Measurements from ENCODE around the gene FOXA2. TPM values are rescaled to one million over a fixed set of nuclear protein-coding genes. Genes with fewer than 3 reads are reported as not detected.

Gene FOXA2
- total and polyA plus RNA-seq, 9 of the 15 experiments (the other 6 are each of a cell fraction or from before 2014, with no cell fraction given) = 0.10 to 1.0 (median 0.25) TPM

DNA sequence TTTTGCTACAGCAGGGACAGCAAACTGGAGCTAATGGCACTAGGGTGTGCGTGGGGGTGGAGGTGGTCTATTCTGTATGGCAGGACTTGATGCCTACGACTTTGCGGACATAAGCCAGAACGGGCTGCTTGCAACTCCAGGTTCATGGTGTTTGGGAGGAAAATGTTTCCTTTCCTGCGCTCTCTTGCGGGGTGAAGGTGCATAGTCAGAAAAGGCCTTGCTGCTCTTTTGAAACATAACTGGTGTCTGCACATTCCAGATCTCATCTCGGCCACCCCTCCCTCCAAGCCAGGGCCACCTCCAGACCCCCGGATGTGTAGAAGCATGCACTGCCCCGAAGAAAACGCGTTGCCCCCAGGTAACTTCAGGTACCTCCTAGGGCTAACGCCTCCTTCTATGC is 8.1 kb downstream of the FOXA2 start:
- no peaks in the 10 kb centered on the region for H3K9me3 ChIP-seq (replicated peaks; ENCODE audit: control insufficient read depth, insufficient read depth, low read depth, low read length)
- DNase-seq (ENCODE audit: extremely low read depth in 1 of 4, low spot score in 3 of 4) (no peak), ATAC-seq (no peak), FAIRE-seq (no peak)
- intact Hi-C loops (cut with micrococcal nuclease) (no loop called here), in situ Hi-C loops (cut with MboI) (no loop called here)
- no peaks in the 10 kb centered on the region for H4K20me1 ChIP-seq (replicated peaks; ENCODE audit: control insufficient read depth, insufficient read depth, low read length)
- no peak for TF ChIP-seq ZNF507 (tag; conservative IDR thresholded peaks at IDR 0.05)
- 44% methylated on average over 10 of the region's 12 CpGs for WGBS (ENCODE audit: insufficient coverage, low coverage, missing lambda C conversion rate)
- H3K27me3 ChIP-seq (ENCODE audit: control insufficient read depth in 2 of 2, insufficient read depth in 2 of 2, low read length in 2 of 2) = no peaks in the 10 kb centered on the region; a peak in 1 of 5 replicates
- H3K4me2 ChIP-seq (ENCODE audit: insufficient read depth, low read length) = no peak overlapping the region
- H3K27ac ChIP-seq (ENCODE audit: extremely low read depth, low read depth, low read length) = no peak overlapping the region
- ChIA-PET CTCF (ENCODE audit: low intra/inter-chr PET ratio) (no interaction called here), POLR2A (interaction anchor here (0.8 to 0.9 kb wide), 2 partner anchors 42 to 44 kb away, joined by 3 to 4 read pairs; no protein-coding TSS in a partner anchor)
- peaks cover 0 to 12% of the 10 kb centered on the region in 2 experiments; a peak in 4 of 5 replicates for H3K4me1 ChIP-seq (replicated peaks in 1 of 2; ENCODE audit: control insufficient read depth in 2 of 2, insufficient read depth in 2 of 2, low read length in 2 of 2)
- BruUV-seq (replicated peaks) = no TSS peak
- H3K9ac ChIP-seq (ENCODE audit: insufficient read depth in 1 of 2, low read depth in 2 of 2, low read length in 2 of 2) = no peak overlapping the region
- no peaks in the 10 kb centered on the region for H3K9me1 ChIP-seq (ENCODE audit: control insufficient read depth, insufficient read depth, low read length)
- H3K36me3 ChIP-seq (ENCODE audit: control insufficient read depth, insufficient read depth, low read length) = no peaks in the 10 kb centered on the region
- H2AFZ ChIP-seq (ENCODE audit: low read depth, low read length) = no peak overlapping the region
- H3K79me2 ChIP-seq (ENCODE audit: control insufficient read depth, insufficient read depth, low read length) = no peaks in the 10 kb centered on the region
- H3K4me3 ChIP-seq = no peak overlapping the region

DNA sequence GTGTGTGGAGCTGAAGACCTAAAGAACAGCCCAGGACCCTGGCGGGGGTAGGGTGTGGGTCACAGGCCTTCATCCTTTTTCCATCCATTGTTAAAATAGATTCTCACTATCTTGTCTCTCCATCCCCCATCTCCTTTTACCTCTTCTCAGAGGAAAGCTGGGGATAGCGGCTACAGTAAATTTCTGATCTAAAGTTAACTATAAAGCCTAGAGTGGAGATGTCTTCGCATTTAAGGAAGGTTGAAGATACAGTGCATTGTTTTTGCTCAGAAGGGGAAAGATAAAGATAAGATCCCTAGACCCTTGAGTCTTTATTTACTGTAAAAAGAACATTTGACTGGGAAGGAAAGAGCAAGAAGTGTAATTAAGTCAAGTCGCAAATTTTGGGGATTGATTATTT is 8.6 kb downstream of the FOXA2 start:
- intact Hi-C loops (cut with micrococcal nuclease) = no loop called here
- Histone ChIP-seq H3K9me1 (ENCODE audit: control insufficient read depth, insufficient read depth, low read length) (no peaks in the 10 kb centered on the region), H3K27me3 (ENCODE audit: control insufficient read depth in 2 of 2, insufficient read depth in 2 of 2, low read length in 2 of 2) (no peaks in the 10 kb centered on the region; a peak in 1 of 5 replicates), H3K4me3 (no peak overlapping the region), H3K27ac (ENCODE audit: extremely low read depth, low read depth, low read length) (no peak overlapping the region), H4K20me1 (replicated peaks; ENCODE audit: control insufficient read depth, insufficient read depth, low read length) (no peaks in the 10 kb centered on the region), H3K4me2 (ENCODE audit: insufficient read depth, low read length) (no peak overlapping the region), H3K4me1 (replicated peaks in 1 of 2; ENCODE audit: control insufficient read depth in 2 of 2, insufficient read depth in 2 of 2, low read length in 2 of 2) (peaks cover 0 to 12% of the 10 kb centered on the region in 2 experiments; a peak in 4 of 5 replicates), H3K9me3 (replicated peaks; ENCODE audit: control insufficient read depth, insufficient read depth, low read depth, low read length) (no peaks in the 10 kb centered on the region), H3K9ac (ENCODE audit: insufficient read depth in 1 of 2, low read depth in 2 of 2, low read length in 2 of 2) (no peak overlapping the region), H2AFZ (ENCODE audit: low read depth, low read length) (no peak overlapping the region), H3K79me2 (ENCODE audit: control insufficient read depth, insufficient read depth, low read length) (no peaks in the 10 kb centered on the region), H3K36me3 (ENCODE audit: control insufficient read depth, insufficient read depth, low read length) (no peaks in the 10 kb centered on the region)
- 27% methylated on average over 4 of the region's 4 CpGs for WGBS (ENCODE audit: insufficient coverage, low coverage, missing lambda C conversion rate)
- FAIRE-seq (no peak), ATAC-seq (no peak), DNase-seq (ENCODE audit: extremely low read depth in 1 of 4, low spot score in 3 of 4) (no peak)
- CTCF ChIA-PET (ENCODE audit: low intra/inter-chr PET ratio) = no interaction called here
- POLR2A ChIA-PET = interaction anchor here (0.8 kb wide), 1 partner anchor 43 kb away, joined by 4 read pairs; no protein-coding TSS in a partner anchor
- in situ Hi-C loops (cut with MboI) = no loop called here
- BruUV-seq (replicated peaks) = no TSS peak
- TF ChIP-seq NR2C1 (IDR thresholded peaks at IDR 0.05) (no peak), NR2C1 (tag; IDR thresholded peaks at IDR 0.05) (no peak), ZZZ3 (IDR thresholded peaks at IDR 0.05) (no peak), MTA2 (IDR thresholded peaks at IDR 0.05; ENCODE audit: low read depth) (no peak)
- TF ChIP-seq, protein P1, sequence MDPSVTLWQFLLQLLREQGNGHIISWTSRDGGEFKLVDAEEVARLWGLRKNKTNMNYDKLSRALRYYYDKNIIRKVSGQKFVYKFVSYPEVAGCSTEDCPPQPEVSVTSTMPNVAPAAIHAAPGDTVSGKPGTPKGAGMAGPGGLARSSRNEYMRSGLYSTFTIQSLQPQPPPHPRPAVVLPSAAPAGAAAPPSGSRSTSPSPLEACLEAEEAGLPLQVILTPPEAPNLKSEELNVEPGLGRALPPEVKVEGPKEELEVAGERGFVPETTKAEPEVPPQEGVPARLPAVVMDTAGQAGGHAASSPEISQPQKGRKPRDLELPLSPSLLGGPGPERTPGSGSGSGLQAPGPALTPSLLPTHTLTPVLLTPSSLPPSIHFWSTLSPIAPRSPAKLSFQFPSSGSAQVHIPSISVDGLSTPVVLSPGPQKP (CRISPR knock-in tag; IDR thresholded peaks at IDR 0.05) = no peak
- TF ChIP-seq, protein P2, sequence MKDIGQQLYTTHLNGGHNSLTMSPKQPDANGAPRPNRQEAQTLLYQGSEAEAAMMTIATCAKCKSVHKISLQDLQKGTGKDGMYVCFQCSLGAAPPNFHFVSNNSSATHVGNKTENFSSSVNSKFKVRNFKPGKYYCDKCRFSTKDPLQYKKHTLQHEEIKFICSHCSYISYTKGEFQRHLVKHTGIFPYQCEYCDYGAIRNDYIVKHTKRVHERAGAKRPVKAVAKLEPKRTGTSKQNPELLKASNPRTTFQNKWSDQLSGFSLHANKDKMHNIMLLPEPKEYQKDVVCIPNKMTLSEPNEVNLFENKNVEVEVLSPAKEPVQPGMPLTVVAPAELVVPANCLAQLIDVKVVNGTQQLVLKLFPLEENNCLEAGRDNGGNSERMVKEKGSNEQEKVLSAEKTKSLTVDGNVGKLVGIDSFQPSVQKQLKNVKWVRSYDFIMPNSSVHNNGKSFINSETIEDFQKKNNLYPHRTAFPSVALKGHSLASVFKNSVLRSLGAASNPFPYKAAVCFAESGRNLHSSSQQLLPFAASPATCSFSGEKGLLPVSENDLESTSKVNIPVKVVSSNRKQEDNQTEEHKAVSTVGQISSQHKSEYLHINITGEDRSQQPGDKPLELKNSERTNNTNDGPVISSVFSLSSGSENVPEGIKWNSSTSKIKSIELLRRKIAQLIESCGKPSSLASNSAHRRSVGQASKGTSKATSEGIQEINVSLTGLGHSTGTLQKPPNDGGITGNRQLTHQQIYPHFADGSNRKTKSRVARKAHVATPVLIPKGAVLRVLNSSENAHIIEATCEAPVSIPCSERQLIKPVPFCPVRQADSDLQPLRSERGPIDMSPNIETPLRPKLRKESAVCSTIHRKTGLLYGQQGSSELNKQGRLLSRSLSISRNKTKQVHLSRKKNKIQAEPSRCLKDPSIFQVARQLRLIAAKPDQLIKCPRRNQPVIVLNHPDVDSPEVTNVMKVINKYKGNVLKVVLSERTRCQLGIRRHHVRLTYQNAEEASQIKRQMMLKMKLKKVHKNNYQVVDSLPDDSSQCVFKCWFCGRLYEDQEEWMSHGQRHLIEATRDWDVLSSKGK (CRISPR knock-in tag; IDR thresholded peaks at IDR 0.05) = no peak
- TF ChIP-seq, protein P3, sequence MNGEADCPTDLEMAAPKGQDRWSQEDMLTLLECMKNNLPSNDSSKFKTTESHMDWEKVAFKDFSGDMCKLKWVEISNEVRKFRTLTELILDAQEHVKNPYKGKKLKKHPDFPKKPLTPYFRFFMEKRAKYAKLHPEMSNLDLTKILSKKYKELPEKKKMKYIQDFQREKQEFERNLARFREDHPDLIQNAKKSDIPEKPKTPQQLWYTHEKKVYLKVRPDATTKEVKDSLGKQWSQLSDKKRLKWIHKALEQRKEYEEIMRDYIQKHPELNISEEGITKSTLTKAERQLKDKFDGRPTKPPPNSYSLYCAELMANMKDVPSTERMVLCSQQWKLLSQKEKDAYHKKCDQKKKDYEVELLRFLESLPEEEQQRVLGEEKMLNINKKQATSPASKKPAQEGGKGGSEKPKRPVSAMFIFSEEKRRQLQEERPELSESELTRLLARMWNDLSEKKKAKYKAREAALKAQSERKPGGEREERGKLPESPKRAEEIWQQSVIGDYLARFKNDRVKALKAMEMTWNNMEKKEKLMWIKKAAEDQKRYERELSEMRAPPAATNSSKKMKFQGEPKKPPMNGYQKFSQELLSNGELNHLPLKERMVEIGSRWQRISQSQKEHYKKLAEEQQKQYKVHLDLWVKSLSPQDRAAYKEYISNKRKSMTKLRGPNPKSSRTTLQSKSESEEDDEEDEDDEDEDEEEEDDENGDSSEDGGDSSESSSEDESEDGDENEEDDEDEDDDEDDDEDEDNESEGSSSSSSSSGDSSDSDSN (IDR thresholded peaks at IDR 0.05; ENCODE audit: borderline replicate concordance in 1 of 2, low read depth in 2 of 2, low read length in 2 of 2) = no peak

Measured in K562 (cell line).